Thyroid gland (tissue), 4 donors: ENCODE measurements around the gene C1orf35.

Source experiments
- POLR2A ChIP-seq, 2 donors: fragments of 450-650 bp; IDR thresholded peaks; one replicate each; pipeline ENCODE4 v1.6.1; 2017; ENCODE audit warnings: antibody characterized with exemption in 2 of 2, mild to moderate bottlenecking in 2 of 2, moderate library complexity in 1 of 2
- TF ChIP-seq, protein P1 (sequence below), 6 experiments: fragments of 200-600 bp in 3 of 6; fragments of 450-650 bp in 3 of 6; sonication (generic) in 3 of 6; IDR thresholded peaks; one replicate each; pipeline ENCODE4 v1.5.1; 2016 to 2019; ENCODE audit warnings: antibody characterized with exemption in 6 of 6, mild to moderate bottlenecking in 2 of 6, inconsistent platforms in 1 of 6, moderate library complexity in 1 of 6

GRCh38 chr1:228095161-228095560 lies 8.0 kb downstream of the C1orf35 start:
- TF ChIP-seq, protein P1, sequence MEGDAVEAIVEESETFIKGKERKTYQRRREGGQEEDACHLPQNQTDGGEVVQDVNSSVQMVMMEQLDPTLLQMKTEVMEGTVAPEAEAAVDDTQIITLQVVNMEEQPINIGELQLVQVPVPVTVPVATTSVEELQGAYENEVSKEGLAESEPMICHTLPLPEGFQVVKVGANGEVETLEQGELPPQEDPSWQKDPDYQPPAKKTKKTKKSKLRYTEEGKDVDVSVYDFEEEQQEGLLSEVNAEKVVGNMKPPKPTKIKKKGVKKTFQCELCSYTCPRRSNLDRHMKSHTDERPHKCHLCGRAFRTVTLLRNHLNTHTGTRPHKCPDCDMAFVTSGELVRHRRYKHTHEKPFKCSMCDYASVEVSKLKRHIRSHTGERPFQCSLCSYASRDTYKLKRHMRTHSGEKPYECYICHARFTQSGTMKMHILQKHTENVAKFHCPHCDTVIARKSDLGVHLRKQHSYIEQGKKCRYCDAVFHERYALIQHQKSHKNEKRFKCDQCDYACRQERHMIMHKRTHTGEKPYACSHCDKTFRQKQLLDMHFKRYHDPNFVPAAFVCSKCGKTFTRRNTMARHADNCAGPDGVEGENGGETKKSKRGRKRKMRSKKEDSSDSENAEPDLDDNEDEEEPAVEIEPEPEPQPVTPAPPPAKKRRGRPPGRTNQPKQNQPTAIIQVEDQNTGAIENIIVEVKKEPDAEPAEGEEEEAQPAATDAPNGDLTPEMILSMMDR (IDR thresholded peaks at IDR 0.05), result no peak
- TF ChIP-seq POLR2A (IDR thresholded peaks at IDR 0.05), result no peak
